Lung (tissue), 12 donors: Measurements from ENCODE around the gene BHMT2. TPM values are rescaled to one million over a fixed set of nuclear protein-coding genes. Genes with fewer than 3 reads are reported as not detected.

Experiments used
- ATAC-seq: fragments of 200-7000 bp; cut with Tn5 transposase; one replicate; pipeline ENCODE4 v1.9.1; 2020; ENCODE audit warnings: moderate number of reproducible peaks; ENCODE audit not compliant: insufficient read depth, low FRiP score
- DNase-seq, 3 donors: peaks; one replicate each; pipeline ENCODE4 v3.0.0-alpha.2; 2013 to 2017
- H3K27ac ChIP-seq, 2 donors: one replicate each; pipeline ENCODE4 v1.5.1; 2013; ENCODE audit warnings: mild to moderate bottlenecking in 2 of 2, moderate library complexity in 2 of 2, control low read depth in 1 of 2, inconsistent platforms in 1 of 2, low read depth in 1 of 2, low read length in 1 of 2
- H3K27me3 ChIP-seq, 3 donors: one replicate each; pipeline ENCODE4 v1.5.1; 2013; ENCODE audit warnings: low read length in 2 of 3; ENCODE audit not compliant: control insufficient read depth in 3 of 3, insufficient read depth in 3 of 3
- H3K36me3 ChIP-seq, 4 donors: one replicate each; pipeline ENCODE4 v1.5.1; 2013; ENCODE audit warnings: low read length in 4 of 4, mild to moderate bottlenecking in 1 of 4, moderate library complexity in 1 of 4; ENCODE audit not compliant: control insufficient read depth in 4 of 4, insufficient read depth in 4 of 4
- H3K4me1 ChIP-seq, 5 donors: one replicate each; pipeline ENCODE4 v1.5.1; 2013; ENCODE audit warnings: low read length in 5 of 5, mild to moderate bottlenecking in 2 of 5, moderate library complexity in 1 of 5; ENCODE audit not compliant: control insufficient read depth in 5 of 5, insufficient read depth in 5 of 5
- H3K4me3 ChIP-seq: one replicate; pipeline ENCODE4 v1.5.1; 2013; ENCODE audit warnings: mild to moderate bottlenecking, control low read depth, moderate library complexity
- H3K9ac ChIP-seq, 2 donors: one replicate each; pipeline ENCODE4 v1.5.1; 2013; ENCODE audit warnings: low read length in 2 of 2, control low read depth in 1 of 2; ENCODE audit not compliant: insufficient read depth in 1 of 2
- H3K9me3 ChIP-seq, 4 donors: one replicate each; pipeline ENCODE4 v1.5.1; 2013; ENCODE audit warnings: low read length in 3 of 4, mild to moderate bottlenecking in 1 of 4, moderate library complexity in 1 of 4; ENCODE audit not compliant: control insufficient read depth in 4 of 4, insufficient read depth in 3 of 4
- CTCF ChIP-seq: IDR thresholded peaks from 2 replicates; pipeline ENCODE4 v1.5.1; 2012; ENCODE audit warnings: mild to moderate bottlenecking; ENCODE audit errors: control extremely low read depth, extremely low read depth
- WGBS, 2 donors: extraction: QIAGEN DNeasy Blood & Tissue Kit; methylation state at CpG; one replicate each; pipeline ENCODE4 v1.1.7; 2013; 5-methylcytosine and 5-hydroxymethylcytosine counted together
- polyA plus RNA-seq, 2 donors: library from polyadenylated mRNA; stranded (reverse); fragments of 200-250 nt; gene quantifications; one replicate each; pipeline ENCODE4 v1.2.1, GENCODE V29; 2013
- total RNA-seq, 2 donors: library from RNA; depleted of rRNA in 1 of 2; stranded (reverse); fragments of >200 nt in 1 of 2; gene quantifications; one replicate each; pipeline ENCODE4 v1.2.1, GENCODE V29; 2014 to 2021
- donor health status: control.
- donor health status: control.
- donor health status: Bipolar disorder and iron deficiency.
- donor health status: healthy.
- donor health status: DM: yes; HTN: yes; CAD: no.

Gene BHMT2
- total and polyA plus RNA-seq, 4 donors: 1.0 to 4.6 (median 1.7) TPM

GRCh38 chr5:79076819-79077218, 7.3 kb downstream of the BHMT2 start:
- no peak for TF ChIP-seq CTCF
- H3K4me1 ChIP-seq: no peaks in the 10 kb centered on the region
- H3K27me3 ChIP-seq: no peaks in the 10 kb centered on the region
- WGBS, 2 donors: 69 to 89% methylated on average over 4 of the region's 4 CpGs
- no peak overlapping the region for H3K4me3 ChIP-seq
- no peaks in the 10 kb centered on the region for H3K36me3 ChIP-seq
- peaks cover 0 to 4% (median 1%) of the 10 kb centered on the region in 4 donors for H3K9me3 ChIP-seq
- no peak overlapping the region for H3K27ac ChIP-seq
- DNase-seq: peak in 1 of 3 donors; percentile 6
- no peak overlapping the region for H3K9ac ChIP-seq
- no peak for ATAC-seq

- DNase-seq: no peak
- Histone ChIP-seq H3K9ac (no peak overlapping the region), H3K4me1 (no peaks in the 10 kb centered on the region), H3K27me3 (no peaks in the 10 kb centered on the region), H3K27ac (no peak overlapping the region), H3K36me3 (no peaks in the 10 kb centered on the region), H3K9me3 (peaks cover 0 to 4% (median 1%) of the 10 kb centered on the region in 4 donors), H3K4me3 (no peak overlapping the region)
- 62 to 68% methylated on average over 3 of the region's 3 CpGs for WGBS, 2 donors
- no peak for ATAC-seq
- no peak for TF ChIP-seq CTCF
Measured at GRCh38 chr5:79077680-79078365, 8.3 kb downstream of the BHMT2 start.

- no peak overlapping the region for H3K4me3 ChIP-seq
- H3K9ac ChIP-seq: no peak overlapping the region
- no peaks in the 10 kb centered on the region for H3K9me3 ChIP-seq
- no peaks in the 10 kb centered on the region for H3K27me3 ChIP-seq
- ATAC-seq: no peak
- DNase-seq: no peak
- no peaks in the 10 kb centered on the region for H3K36me3 ChIP-seq
- TF ChIP-seq CTCF: no peak
- H3K27ac ChIP-seq: no peak overlapping the region
- WGBS, 2 donors: 88 to 100% methylated on average over 2 of the region's 2 CpGs
- H3K4me1 ChIP-seq: no peaks in the 10 kb centered on the region
Measured at GRCh38 chr5:79080804-79081203, 11.2 kb downstream of the BHMT2 start.

GRCh38 chr5:79081779-79082178, 12.2 kb downstream of the BHMT2 start:
- no peaks in the 10 kb centered on the region for H3K27me3 ChIP-seq
- ATAC-seq (no peak), DNase-seq (no peak)
- no peaks in the 10 kb centered on the region for H3K9me3 ChIP-seq
- H3K36me3 ChIP-seq: no peaks in the 10 kb centered on the region
- no peak overlapping the region for H3K4me3 ChIP-seq
- no peak overlapping the region for H3K9ac ChIP-seq
- TF ChIP-seq CTCF: no peak
- no peak overlapping the region for H3K27ac ChIP-seq
- 92 to 93% methylated on average over 5 of the region's 5 CpGs for WGBS, 2 donors
- no peaks in the 10 kb centered on the region for H3K4me1 ChIP-seq
